ENCODE measurements around the gene SLC6A13. TPM values are rescaled to one million over a fixed set of nuclear protein-coding genes. Genes with fewer than 3 reads are reported as not detected.

The SLC6A13 gene
- total and polyA plus RNA-seq, 2 donors (not counting 3 experiments of a cell fraction or from before 2014, with no cell fraction given), result 0.14 TPM; not detected in 1

GRCh38 chr12:252636-253035 lies 10.0 kb downstream of the SLC6A13 start:
- dilution Hi-C loops (cut with MboI; ENCODE audit: extremely low pct_ligation_motif_present, low sequenced_read_pairs) (no loop called here), intact Hi-C loops (cut with micrococcal nuclease) (no loop called here)
- TF ChIP-seq JUN (IDR thresholded peaks at IDR 0.05; ENCODE audit: borderline replicate concordance, insufficient read depth, insufficient read length, low read depth) (no peak), EZH2 (IDR thresholded peaks at IDR 0.05; ENCODE audit: borderline replicate concordance, low read depth, low read length, severe bottlenecking) (no peak), POLR2AphosphoS5 (IDR thresholded peaks at IDR 0.05; ENCODE audit: insufficient read depth, low read depth, low read length) (no peak), MAX (IDR thresholded peaks at IDR 0.05; ENCODE audit: insufficient read depth, insufficient read length) (no peak), GATA2 (IDR thresholded peaks at IDR 0.05; ENCODE audit: insufficient read depth, insufficient read length, low read depth, low read length) (no peak), POLR2A (IDR thresholded peaks at IDR 0.05; ENCODE audit: low read depth, low read length) (no peak), FOS (IDR thresholded peaks at IDR 0.05; ENCODE audit: borderline replicate concordance, insufficient read depth, low read length) (no peak), MYC (IDR thresholded peaks at IDR 0.05; ENCODE audit: low read depth, low read length) (no peak)
- TF ChIP-seq, protein P1, sequence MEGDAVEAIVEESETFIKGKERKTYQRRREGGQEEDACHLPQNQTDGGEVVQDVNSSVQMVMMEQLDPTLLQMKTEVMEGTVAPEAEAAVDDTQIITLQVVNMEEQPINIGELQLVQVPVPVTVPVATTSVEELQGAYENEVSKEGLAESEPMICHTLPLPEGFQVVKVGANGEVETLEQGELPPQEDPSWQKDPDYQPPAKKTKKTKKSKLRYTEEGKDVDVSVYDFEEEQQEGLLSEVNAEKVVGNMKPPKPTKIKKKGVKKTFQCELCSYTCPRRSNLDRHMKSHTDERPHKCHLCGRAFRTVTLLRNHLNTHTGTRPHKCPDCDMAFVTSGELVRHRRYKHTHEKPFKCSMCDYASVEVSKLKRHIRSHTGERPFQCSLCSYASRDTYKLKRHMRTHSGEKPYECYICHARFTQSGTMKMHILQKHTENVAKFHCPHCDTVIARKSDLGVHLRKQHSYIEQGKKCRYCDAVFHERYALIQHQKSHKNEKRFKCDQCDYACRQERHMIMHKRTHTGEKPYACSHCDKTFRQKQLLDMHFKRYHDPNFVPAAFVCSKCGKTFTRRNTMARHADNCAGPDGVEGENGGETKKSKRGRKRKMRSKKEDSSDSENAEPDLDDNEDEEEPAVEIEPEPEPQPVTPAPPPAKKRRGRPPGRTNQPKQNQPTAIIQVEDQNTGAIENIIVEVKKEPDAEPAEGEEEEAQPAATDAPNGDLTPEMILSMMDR (IDR thresholded peaks at IDR 0.05; ENCODE audit: extremely low read depth in 1 of 2, insufficient read depth in 1 of 2, low read depth in 1 of 2, low read length in 2 of 2), result no peak
- ChIA-PET POLR2A (no interaction called here), CTCF (no interaction called here)
- no peaks in the 10 kb centered on the region for H3K9me3 ChIP-seq (replicated peaks; ENCODE audit: control insufficient read depth, insufficient read depth, low read length)
- H3K4me3 ChIP-seq (replicated peaks in 1 of 3; ENCODE audit: insufficient read depth in 1 of 3, low read depth in 1 of 3, low read length in 3 of 3), result no peak overlapping the region
- peaks cover 0 to 7% of the 10 kb centered on the region in 2 experiments for H3K27me3 ChIP-seq (ENCODE audit: control insufficient read depth in 2 of 2, insufficient read depth in 2 of 2, low read length in 2 of 2)
- BruUV-seq (replicated peaks), result no TSS peak
- H3K79me2 ChIP-seq (ENCODE audit: control insufficient read depth, insufficient read depth, low read length), result no peaks in the 10 kb centered on the region
- H2AFZ ChIP-seq (ENCODE audit: low read depth, low read length), result no peak overlapping the region
- no peaks in the 10 kb centered on the region for H3K36me3 ChIP-seq (ENCODE audit: control insufficient read depth in 2 of 2, extremely low read depth in 1 of 2, insufficient read depth in 2 of 2, low read length in 2 of 2)
- H3K9me1 ChIP-seq (replicated peaks; ENCODE audit: control insufficient read depth, extremely low read depth, insufficient read depth, low read length), result no peaks in the 10 kb centered on the region
- H3K4me2 ChIP-seq (ENCODE audit: insufficient read depth, low read length), result no peak overlapping the region
- H3K4me1 ChIP-seq (ENCODE audit: control insufficient read depth, extremely low read depth, insufficient read depth, low read length), result no peaks in the 10 kb centered on the region
- H3K9ac ChIP-seq (replicated peaks; ENCODE audit: extremely low read depth, insufficient read depth, low read length), result no peak overlapping the region
- DNase-seq (ENCODE audit: low read depth, low spot score) (no peak), FAIRE-seq (no peak)
- no peak overlapping the region for H3K27ac ChIP-seq (ENCODE audit: insufficient read depth, low read depth, low read length)
- no peaks in the 10 kb centered on the region for H4K20me1 ChIP-seq (replicated peaks; ENCODE audit: control insufficient read depth, extremely low read depth, insufficient read depth, low read length)

All from endothelial cell of umbilical vein (primary cell).